HG03095 (cell line): Measurements from ENCODE around the gene PIK3C2B.
A peak's percentile ranks its signal among the peaks of the same experiment; 100 is the strongest.
"Not testable (repeated sequence)": the region's sequence is repeated elsewhere in the genome, so short reads cannot be mapped to it uniquely, and the experiment has no call there.

ENCODE experiments used
- ATAC-seq: cut with Tn5 transposase; IDR thresholded peaks from one replicate; pipeline ENCODE4 v1.9.1; 2021; ENCODE audit warnings: moderate library complexity; ENCODE audit not compliant: unreplicated experiment

Gene PIK3C2B

DNA sequence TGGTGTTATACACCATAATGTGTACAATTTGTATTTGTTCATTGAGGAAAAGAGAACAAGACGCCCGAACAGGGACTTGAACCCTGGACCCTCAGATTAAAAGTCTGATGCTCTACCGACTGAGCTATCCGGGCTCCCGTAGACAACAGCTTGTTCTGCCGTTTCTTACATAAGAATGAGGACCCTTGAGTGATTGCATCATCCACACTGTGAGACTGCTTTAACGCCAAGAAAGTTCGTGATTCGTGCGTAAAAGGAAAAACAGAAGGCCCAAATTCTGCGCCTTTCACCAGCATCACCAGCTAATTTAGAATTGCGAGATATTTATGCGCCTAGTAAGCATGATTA lies 12.3 kb upstream of the PIK3C2B start:
- peak; percentile 56 for ATAC-seq

- ATAC-seq = peak; percentile 61
Observed at GRCh38 chr1:204506201-204506968, 11.8 kb upstream of the PIK3C2B start.

GRCh38 chr1:204505674-204506200 lies 11.1 kb upstream of the PIK3C2B start:
- ATAC-seq = no peak

- ATAC-seq = no peak
Observed at GRCh38 chr1:204503913-204504519, 9.4 kb upstream of the PIK3C2B start.

GRCh38 chr1:204503122-204503912 lies 8.7 kb upstream of the PIK3C2B start:
- no peak for ATAC-seq

DNA sequence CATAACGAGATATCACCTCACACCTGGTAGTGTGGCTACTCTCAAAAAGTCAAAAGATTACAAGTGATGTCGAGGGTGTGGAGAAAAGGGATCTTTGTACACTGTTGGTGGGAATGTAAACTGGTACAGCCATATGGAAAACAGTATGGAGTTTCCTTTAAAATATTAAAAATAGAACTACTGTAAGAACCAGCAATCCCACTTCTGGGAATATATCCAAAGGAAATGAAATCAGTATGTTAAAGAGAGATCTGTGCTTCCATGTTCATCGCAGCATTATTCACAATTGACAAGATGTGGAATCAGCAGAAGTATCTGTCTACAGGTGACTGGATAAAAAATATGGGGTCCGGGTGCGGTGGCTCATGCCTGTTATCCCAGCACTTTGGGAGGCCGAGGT lies 7.6 kb upstream of the PIK3C2B start:
- no peak for ATAC-seq

DNA sequence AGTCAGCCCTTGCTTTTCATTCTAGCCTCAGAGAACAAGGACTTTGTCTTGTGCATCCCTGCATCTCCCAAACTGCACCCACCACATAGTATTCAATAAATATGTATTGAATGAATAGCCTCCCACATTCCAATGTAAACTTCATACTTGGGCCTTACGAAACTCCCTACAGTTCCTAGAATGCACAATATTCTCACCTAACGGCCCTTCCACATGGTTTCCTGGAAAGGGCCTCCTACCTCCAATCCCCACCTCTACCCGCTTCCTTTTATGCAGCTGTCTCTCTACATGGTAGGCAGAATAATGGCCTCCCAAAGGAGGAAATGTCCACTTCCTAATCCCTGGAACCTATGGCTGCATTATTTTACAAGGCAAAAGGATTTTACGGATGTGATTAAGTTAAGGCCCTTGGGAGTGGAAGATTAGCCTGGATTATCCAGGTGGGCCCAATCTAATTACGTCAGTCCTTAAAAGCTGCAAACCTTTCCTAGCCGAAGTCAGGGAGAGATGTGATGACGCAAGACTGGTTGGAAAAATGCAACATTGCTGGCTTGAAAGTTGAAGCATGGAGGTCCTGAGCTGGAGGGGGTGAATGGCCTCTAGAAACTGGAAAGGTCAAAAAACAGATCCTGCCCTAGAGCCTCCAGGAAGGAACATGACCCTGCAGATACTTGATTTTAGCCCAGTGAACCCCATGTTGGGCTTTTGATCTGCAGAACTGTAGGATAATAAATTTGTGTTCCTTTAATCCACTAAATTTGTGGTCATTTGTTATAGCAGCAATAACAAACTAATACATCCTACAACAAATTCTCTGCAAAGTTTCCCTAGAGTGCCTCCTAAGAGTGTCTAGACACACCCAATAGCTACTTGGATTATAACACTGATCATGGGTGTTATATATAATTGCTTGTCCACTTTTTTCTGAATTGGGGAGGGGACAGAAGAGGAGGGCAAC lies 5.2 kb upstream of the PIK3C2B start:
- no peak for ATAC-seq

DNA sequence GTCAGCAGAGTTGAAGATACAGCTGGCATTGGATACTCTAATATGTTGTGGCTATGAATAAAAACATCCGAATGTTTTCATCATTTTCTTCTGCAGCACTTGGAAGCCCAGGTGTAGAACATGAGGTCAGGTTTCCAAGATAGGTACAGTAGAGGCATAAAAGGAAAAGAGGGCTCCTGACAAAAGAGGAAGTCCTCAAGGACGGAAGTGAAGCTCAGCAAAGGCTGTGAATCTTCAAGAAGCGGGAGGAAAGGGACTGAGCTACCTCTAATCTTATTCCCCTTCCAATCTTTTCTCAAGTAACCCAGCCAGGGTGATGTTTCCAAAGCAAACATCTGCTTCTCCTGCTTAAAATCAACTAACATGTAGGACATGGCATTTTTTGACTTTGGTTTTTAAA lies 4.4 kb upstream of the PIK3C2B start:
- no peak for ATAC-seq

DNA sequence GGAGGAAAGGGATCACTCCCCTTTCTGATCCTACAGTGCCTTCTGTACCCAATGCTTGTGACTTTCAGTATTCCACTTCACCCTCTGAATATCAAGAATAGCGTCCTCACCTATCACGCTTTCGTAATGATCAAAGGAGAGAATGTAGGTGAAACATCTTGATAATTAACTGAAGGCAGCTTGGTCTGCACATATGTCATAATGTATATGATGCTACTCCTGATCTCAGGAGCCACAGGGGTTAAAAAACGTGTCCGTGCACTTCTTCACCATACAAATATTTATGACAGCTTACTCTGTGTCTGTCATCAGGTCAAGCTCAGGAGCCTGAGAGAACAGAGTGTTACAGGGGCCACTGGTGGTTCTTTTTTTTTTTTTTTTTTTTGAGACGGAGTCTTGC lies 1.2 kb upstream of the PIK3C2B start:
- ATAC-seq = no peak

DNA sequence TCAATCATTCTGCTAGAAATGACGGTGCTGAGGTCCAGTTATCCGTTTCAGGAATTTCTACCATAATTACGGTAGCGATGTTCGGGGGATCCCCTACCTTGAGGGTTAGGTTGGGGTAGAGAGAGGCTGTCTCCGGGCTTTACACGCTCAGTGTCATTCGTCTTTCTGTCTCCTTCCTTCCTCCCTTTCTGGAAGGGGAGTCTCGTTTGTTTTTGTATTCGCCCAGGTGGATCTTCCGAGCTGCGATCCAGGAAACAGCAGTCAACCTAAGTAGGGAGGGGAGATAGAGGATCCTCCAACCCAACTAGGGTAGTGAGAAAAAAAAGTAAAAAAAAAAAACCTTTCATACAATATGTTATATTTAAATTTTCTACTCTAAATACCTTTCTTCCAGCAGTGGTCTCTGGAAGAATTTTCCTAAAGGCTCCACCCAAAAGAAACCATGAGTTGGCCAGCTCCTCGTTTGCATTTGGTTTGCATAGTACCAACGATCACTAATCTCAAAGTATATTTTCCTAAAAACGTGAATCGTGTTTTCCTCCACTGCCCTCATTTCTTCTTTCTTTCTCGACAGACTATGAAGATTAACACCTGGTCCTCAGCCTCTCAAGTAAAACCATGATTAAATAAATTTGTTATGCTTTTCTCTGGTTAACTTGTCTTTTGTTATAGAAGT lies 611 bp upstream of the PIK3C2B start:
- peak; percentile 28 for ATAC-seq

DNA sequence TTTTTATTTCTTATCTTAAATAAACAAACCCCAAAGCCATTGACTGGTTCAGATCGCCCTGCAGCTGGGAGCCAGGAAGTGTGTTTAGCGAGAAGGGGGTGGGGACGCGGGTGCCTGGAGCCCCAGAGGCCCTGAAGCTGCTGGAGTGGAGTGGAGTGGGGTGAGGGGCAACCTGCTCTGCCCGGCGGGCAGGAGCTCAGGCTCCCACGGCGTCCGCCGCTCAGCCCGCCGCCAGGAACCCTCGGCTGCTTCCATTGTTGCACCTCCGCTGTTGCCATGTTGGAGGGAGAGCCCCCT lies 673 bp downstream of the PIK3C2B start:
- ATAC-seq = peak; percentile 31

DNA sequence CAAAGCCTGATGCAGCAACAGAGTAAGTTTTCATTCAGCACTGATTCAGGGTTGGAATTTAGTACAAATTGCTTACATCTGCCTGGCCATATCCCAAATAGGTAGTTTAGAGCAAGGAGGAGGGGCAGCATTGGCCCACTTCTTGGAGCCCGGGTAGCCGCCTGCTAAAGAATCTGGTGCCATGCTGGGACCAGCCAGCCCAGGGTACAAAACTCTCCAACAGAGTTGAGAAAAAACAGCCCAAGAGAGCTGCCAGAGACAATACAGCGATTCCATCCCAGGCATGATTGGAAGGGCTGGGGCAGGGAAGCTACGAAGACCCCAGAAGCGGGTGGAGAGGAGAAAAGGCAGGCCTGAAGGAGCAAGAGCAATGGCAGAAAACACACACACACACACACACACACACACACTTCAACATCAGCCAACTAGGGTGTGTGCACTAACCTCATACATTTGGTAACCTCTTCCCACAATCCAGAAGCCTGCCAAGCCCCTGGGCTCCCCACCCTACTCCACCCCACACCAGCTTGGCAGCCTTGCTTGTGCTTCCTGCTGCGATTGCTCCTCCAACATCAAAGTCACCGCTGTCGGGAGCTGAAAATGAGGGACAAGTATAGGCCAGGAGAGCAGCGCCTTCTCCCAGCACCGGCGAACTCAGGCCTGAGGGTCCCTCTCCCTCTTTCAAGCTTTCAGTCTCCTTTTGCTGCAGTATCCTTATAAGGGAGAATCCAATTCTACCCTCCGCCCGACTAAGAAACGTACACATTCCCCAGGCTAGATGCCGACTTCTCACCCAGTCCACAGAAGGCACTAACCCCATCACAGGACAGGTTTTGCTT lies 1.2 kb downstream of the PIK3C2B start:
- ATAC-seq = no peak

DNA sequence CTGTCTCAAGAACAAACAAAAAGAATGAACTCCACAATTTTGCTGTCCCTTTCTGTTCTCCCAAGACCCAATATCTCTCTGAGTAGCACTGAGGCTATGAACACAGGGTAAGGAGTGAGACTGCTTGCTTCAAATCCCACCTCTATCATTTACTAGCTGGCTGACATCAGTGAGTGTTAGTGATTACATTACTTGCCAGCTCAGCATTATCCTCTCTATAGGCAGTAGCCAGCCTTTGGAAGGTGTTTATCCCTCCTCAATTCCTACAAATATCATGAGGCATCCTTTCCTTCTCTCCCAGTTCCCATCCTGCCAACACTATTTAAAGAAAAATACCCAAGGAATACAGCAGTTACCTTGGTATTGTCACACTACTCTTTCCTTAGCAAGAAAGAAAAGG lies 3.0 kb downstream of the PIK3C2B start:
- no peak for ATAC-seq

DNA sequence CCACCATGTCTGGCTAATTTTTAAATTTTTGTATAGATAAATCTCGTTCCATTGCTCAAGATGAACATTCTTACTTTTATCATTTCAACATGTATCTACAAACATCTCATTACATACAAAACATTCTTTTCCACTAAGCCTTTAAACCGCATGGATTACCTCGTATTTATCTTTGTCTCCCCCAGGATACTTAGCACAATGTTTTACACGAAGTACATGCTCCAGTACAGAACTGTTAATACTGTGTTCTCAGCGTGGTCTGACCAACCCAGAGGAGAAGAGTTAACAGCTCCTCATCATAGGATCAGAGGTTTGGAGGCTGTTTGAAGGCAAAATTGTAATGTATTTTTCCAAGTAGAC lies 7.4 kb downstream of the PIK3C2B start:
- ATAC-seq = no peak

- ATAC-seq = not testable (repeated sequence)
Observed at GRCh38 chr1:204486513-204487255, 7.9 kb downstream of the PIK3C2B start.

DNA sequence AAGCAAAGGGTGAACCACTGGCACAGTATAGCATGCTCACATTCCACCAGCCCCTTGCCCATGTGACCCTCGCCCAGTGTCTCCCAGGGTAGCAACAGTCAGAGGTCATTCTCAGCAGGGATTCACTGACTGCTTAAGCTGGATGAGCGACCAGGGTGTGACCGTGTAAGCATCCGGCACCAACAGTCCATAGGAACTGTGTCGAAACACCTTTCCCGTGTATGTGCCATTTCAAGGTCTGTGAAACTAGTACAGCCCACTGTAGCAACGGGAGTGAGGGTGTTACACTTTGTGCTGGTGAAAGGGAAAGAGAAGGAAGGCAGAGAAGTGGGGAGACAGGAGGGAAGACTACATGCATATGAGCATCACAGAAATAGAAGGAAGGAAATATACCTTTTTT lies 10.8 kb downstream of the PIK3C2B start:
- no peak for ATAC-seq

DNA sequence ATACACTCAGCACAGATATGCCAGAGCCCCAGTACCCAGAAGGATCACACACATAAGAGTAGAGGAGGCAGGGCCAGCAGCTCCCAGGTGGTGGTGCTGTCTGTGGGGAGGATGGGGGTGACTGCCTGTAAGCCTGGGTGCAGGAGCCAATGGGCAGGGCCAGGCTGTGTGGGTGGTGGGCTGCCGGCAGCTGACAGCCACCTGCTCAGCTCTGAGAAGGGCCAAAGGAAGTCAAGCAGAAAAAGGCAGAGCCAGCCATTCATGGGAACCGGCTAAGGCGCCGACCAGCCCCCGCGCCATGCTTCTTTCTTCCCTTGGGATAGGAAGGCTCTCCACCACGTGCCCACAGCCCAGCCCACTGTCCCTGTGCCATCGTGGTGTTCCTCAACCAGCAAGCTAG lies 14.1 kb downstream of the PIK3C2B start:
- ATAC-seq = peak; percentile 40

DNA sequence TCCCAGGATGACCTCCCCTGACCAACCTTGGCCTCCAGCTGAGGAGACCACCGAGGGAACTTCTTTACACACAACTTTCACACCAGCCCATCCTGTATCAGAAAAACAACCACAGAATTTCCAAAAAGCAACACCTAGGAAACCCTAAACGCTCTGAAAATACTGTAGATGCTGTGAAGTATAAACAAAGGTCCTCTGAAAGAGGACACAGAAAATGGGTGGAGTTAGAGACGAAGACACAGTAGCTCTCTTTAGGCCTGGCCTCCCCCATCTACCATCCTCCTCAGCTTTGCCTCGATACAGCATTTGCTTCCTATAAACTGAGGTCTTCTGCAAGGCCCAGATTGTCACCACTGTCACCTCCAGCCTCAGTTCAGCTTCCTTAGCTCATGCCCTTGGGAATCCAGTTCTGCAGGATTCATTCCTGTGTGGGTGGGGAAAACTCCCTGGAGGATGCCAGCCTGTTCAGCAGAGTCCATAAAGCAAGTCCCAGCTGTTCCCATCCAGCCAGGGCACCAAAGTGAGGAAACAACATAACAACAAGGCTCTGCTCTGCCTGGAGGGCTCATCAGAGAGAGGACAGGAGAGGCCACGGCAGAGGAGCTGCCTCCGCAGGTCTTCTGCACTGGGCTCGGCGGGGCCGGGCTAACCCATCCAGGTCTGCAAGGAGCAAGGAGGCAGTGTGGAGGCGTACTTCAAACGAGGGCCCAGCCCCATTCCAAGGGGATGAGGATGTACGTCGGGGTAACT lies 15.0 kb downstream of the PIK3C2B start:
- ATAC-seq = no peak
